Spinal cord (tissue), 10 donors: Measurements from ENCODE around the gene SLC9A7. TPM values are rescaled to one million over a fixed set of nuclear protein-coding genes. Genes with fewer than 3 reads are reported as not detected.
A peak's percentile ranks its signal among the peaks of the same experiment; 100 is the strongest.

Experiments
- DNase-seq, 6 donors: peaks; one replicate each; pipeline versions ENCODE4 v3.0.0 to v3.0.0-alpha.2; 2013 to 2015; ENCODE audit warnings: low spot score in 6 of 6, low read depth in 4 of 6
- H3K27ac ChIP-seq: one replicate; pipeline ENCODE4 v1.5.1; 2013; ENCODE audit warnings: low read depth, low read length, control low read depth
- H3K27me3 ChIP-seq: one replicate; pipeline ENCODE4 v1.6.1; 2013; ENCODE audit warnings: low read length; ENCODE audit not compliant: control insufficient read depth, insufficient read depth
- H3K36me3 ChIP-seq: one replicate; pipeline ENCODE4 v1.6.1; 2013; ENCODE audit warnings: low read length; ENCODE audit not compliant: control insufficient read depth, insufficient read depth
- H3K4me1 ChIP-seq: one replicate; pipeline ENCODE4 v1.6.1; 2013; ENCODE audit warnings: low read length; ENCODE audit not compliant: control insufficient read depth, insufficient read depth
- H3K4me3 ChIP-seq: one replicate; pipeline ENCODE4 v1.5.1; 2013; ENCODE audit warnings: low read depth, low read length, control low read depth
- H3K9me3 ChIP-seq: one replicate; pipeline ENCODE4 v1.6.1; 2013; ENCODE audit warnings: low read length; ENCODE audit not compliant: control insufficient read depth, insufficient read depth
- WGBS: methylation state at CpG from one replicate; pipeline ENCODE4 v1.1.5; 2013; ENCODE audit warnings: missing lambda C conversion rate; ENCODE audit not compliant: insufficient coverage; 5-methylcytosine and 5-hydroxymethylcytosine counted together
- polyA plus RNA-seq, 2 donors: library from polyadenylated mRNA; unstranded; fragments of 120-200 nt; gene quantifications; one replicate each; pipeline ENCODE4 v1.2.1, GENCODE V29; 2013; ENCODE audit not compliant: insufficient read length in 2 of 2
- total RNA-seq, 2 donors: library from RNA; depleted of rRNA in 1 of 2; stranded (reverse); fragments of 120-200 nt in 1 of 2; fragments of >200 nt in 1 of 2; gene quantifications; one replicate each; pipeline versions ENCODE4 v1.2.3 to v1.2.4, GENCODE V29; 2013 to 2014
- donor health status: healthy.

SLC9A7 gene
- total and polyA plus RNA-seq, 4 donors, result 15.4 to 57.8 (median 25.3) TPM

- WGBS, result 52% methylated on average over 4 of the region's 4 CpGs
- H3K4me1 ChIP-seq, result peaks cover under 1% of the 10 kb centered on the region
- H3K9me3 ChIP-seq, result no peaks in the 10 kb centered on the region
- H3K4me3 ChIP-seq, result no peak overlapping the region
- H3K27ac ChIP-seq, result no peak overlapping the region
- peak in 2 of 6 donors; percentile 30 to 59 for DNase-seq
- H3K36me3 ChIP-seq, result no peaks in the 10 kb centered on the region
- H3K27me3 ChIP-seq, result peaks cover under 1% of the 10 kb centered on the region
Observed at GRCh38 chrX:46642145-46642544, 116.8 kb downstream of the SLC9A7 start.

- no peak overlapping the region for H3K4me3 ChIP-seq
- H3K27me3 ChIP-seq, result no peaks in the 10 kb centered on the region
- no peaks in the 10 kb centered on the region for H3K36me3 ChIP-seq
- no peaks in the 10 kb centered on the region for H3K9me3 ChIP-seq
- no peak overlapping the region for H3K27ac ChIP-seq
- no peak for DNase-seq
- no peaks in the 10 kb centered on the region for H3K4me1 ChIP-seq
- WGBS, result no CpG with 5 or more reads among the region's 2 CpGs
Observed at GRCh38 chrX:46637938-46638337, 121.0 kb downstream of the SLC9A7 start.

- no peak for DNase-seq
- no peak overlapping the region for H3K27ac ChIP-seq
- no peaks in the 10 kb centered on the region for H3K36me3 ChIP-seq
- H3K27me3 ChIP-seq, result no peaks in the 10 kb centered on the region
- no peaks in the 10 kb centered on the region for H3K4me1 ChIP-seq
- 80% methylated on average over 3 of the region's 6 CpGs for WGBS
- no peak overlapping the region for H3K4me3 ChIP-seq
- H3K9me3 ChIP-seq, result no peaks in the 10 kb centered on the region
Observed at GRCh38 chrX:46636223-46636622, 122.7 kb downstream of the SLC9A7 start.

GRCh38 chrX:46635186-46635585 lies 123.7 kb downstream of the SLC9A7 start:
- Histone ChIP-seq H3K27me3 (no peaks in the 10 kb centered on the region), H3K4me3 (no peak overlapping the region), H3K4me1 (no peaks in the 10 kb centered on the region), H3K9me3 (no peaks in the 10 kb centered on the region), H3K36me3 (no peaks in the 10 kb centered on the region), H3K27ac (no peak overlapping the region)
- WGBS, result no CpG with 5 or more reads among the region's 2 CpGs
- DNase-seq, result no peak

GRCh38 chrX:46634577-46634976 lies 124.3 kb downstream of the SLC9A7 start:
- WGBS, result 80% methylated on average over 1 of the region's 3 CpGs
- no peaks in the 10 kb centered on the region for H3K4me1 ChIP-seq
- no peak overlapping the region for H3K27ac ChIP-seq
- H3K4me3 ChIP-seq, result no peak overlapping the region
- no peaks in the 10 kb centered on the region for H3K27me3 ChIP-seq
- no peaks in the 10 kb centered on the region for H3K9me3 ChIP-seq
- DNase-seq, result no peak
- H3K36me3 ChIP-seq, result no peaks in the 10 kb centered on the region

GRCh38 chrX:46630141-46630540 lies 128.8 kb downstream of the SLC9A7 start:
- DNase-seq, result no peak
- Histone ChIP-seq H3K36me3 (peaks cover 2% of the 10 kb centered on the region), H3K9me3 (no peaks in the 10 kb centered on the region), H3K27me3 (no peaks in the 10 kb centered on the region), H3K4me3 (no peak overlapping the region), H3K4me1 (no peaks in the 10 kb centered on the region), H3K27ac (no peak overlapping the region)
- 60% methylated on average over 1 of the region's 1 CpG for WGBS

GRCh38 chrX:46628460-46629371 lies 130.2 kb downstream of the SLC9A7 start:
- DNase-seq, result peak in 1 of 6 donors; percentile 14
- H3K4me1 ChIP-seq, result no peaks in the 10 kb centered on the region
- no peak overlapping the region for H3K27ac ChIP-seq
- no peaks in the 10 kb centered on the region for H3K27me3 ChIP-seq
- no CpG with 5 or more reads among the region's 6 CpGs for WGBS
- peaks cover 2% of the 10 kb centered on the region for H3K36me3 ChIP-seq
- no peaks in the 10 kb centered on the region for H3K9me3 ChIP-seq
- H3K4me3 ChIP-seq, result no peak overlapping the region

GRCh38 chrX:46627711-46628419 lies 131.1 kb downstream of the SLC9A7 start:
- Histone ChIP-seq H3K9me3 (no peaks in the 10 kb centered on the region), H3K27me3 (no peaks in the 10 kb centered on the region)
- WGBS, result 50% methylated on average over 4 of the region's 10 CpGs

GRCh38 chrX:46627062-46627461 lies 131.9 kb downstream of the SLC9A7 start:
- Histone ChIP-seq H3K36me3 (peaks cover 2% of the 10 kb centered on the region), H3K4me3 (no peak overlapping the region), H3K27me3 (no peaks in the 10 kb centered on the region), H3K27ac (no peak overlapping the region), H3K4me1 (no peaks in the 10 kb centered on the region), H3K9me3 (no peaks in the 10 kb centered on the region)
- WGBS, result 69% methylated on average over 3 of the region's 4 CpGs
- DNase-seq, result no peak

More at GRCh38 chrX:46627711-46628419, 131.1 kb downstream of the SLC9A7 start:
- DNase-seq, result peak in 1 of 6 donors; percentile 17
- Histone ChIP-seq H3K4me3 (no peak overlapping the region), H3K27ac (no peak overlapping the region), H3K4me1 (no peaks in the 10 kb centered on the region), H3K36me3 (peaks cover 2% of the 10 kb centered on the region)
